SH-SY5Y (cell line): ENCODE measurements around the gene SNAPIN.

Source experiments
- GATA2 ChIP-seq: IDR thresholded peaks from 2 replicates; pipeline ENCODE4 v1.6.1; 2011; ENCODE audit warnings: mild to moderate bottlenecking, low read depth, low read length
- GATA3 ChIP-seq: IDR thresholded peaks from 2 replicates; pipeline ENCODE4 v1.6.1; 2011; ENCODE audit warnings: low read depth, mild to moderate bottlenecking, low read length, moderate library complexity

Gene SNAPIN

GRCh38 chr1:153688736-153689328 lies 30.3 kb downstream of the SNAPIN start:
- no peak for TF ChIP-seq GATA3
- no peak for TF ChIP-seq GATA2

- no peak for TF ChIP-seq GATA2
- no peak for TF ChIP-seq GATA3
Measured at GRCh38 chr1:153693466-153693865, 35.0 kb downstream of the SNAPIN start.

- no peak for TF ChIP-seq GATA2
- TF ChIP-seq GATA3 = no peak
Measured at GRCh38 chr1:153696741-153697140, 38.2 kb downstream of the SNAPIN start.

- no peak for TF ChIP-seq GATA3
- no peak for TF ChIP-seq GATA2
Measured at GRCh38 chr1:153697191-153698019, 38.9 kb downstream of the SNAPIN start.

GRCh38 chr1:153698020-153698922 lies 39.8 kb downstream of the SNAPIN start:
- no peak for TF ChIP-seq GATA3
- no peak for TF ChIP-seq GATA2

GRCh38 chr1:153698923-153699714 lies 40.6 kb downstream of the SNAPIN start:
- TF ChIP-seq GATA3 (no peak), GATA2 (no peak)

GRCh38 chr1:153699768-153700167 lies 41.3 kb downstream of the SNAPIN start:
- TF ChIP-seq GATA2 (no peak), GATA3 (no peak)

GRCh38 chr1:153705484-153705883 lies 47.0 kb downstream of the SNAPIN start:
- TF ChIP-seq GATA3 (no peak), GATA2 (no peak)

- TF ChIP-seq GATA2 = no peak
- TF ChIP-seq GATA3 = no peak
Measured at GRCh38 chr1:153711026-153711425, 52.5 kb downstream of the SNAPIN start.
